GM10248 (cell line): Measurements from ENCODE around the gene ATP7A.

Experiments used
- CTCF ChIA-PET: fragments of 300-600 bp; sonication (Branson Sonifier 250); formaldehyde crosslinking; extraction: SDS; loops from one replicate; lab custom pipeline; 2021; ENCODE audit warnings: antibody characterized with exemption; lab: Yijun Ruan, JAX
- POLR2A ChIA-PET: fragments of 350-650 bp; sonication (Branson Sonifier 250); formaldehyde crosslinking; extraction: SDS; loops from one replicate; lab custom pipeline; 2020; ENCODE audit warnings: antibody characterized with exemption; lab: Yijun Ruan, JAX
- DNase-seq: peaks from one replicate; pipeline ENCODE4 v3.0.0; 2012; ENCODE audit errors: extremely low spot score
- CTCF ChIP-seq: IDR thresholded peaks from 2 replicates; pipeline ENCODE4 v1.5.1; 2012; ENCODE audit warnings: mild to moderate bottlenecking, low read depth; ENCODE audit errors: extremely low read depth, missing control alignments, control extremely low read depth

The ATP7A gene

GRCh38 chrX:77969538-77969937, 59.0 kb downstream of the ATP7A start, which contains the start of gene PGAM4:
Gene PGAM4, minus strand, starts transcription at chrX:77969638. Its CDS starts 0 bp downstream, at chrX:77969638.
- TF ChIP-seq CTCF: no peak
- ChIA-PET POLR2A (no interaction called here), CTCF (no interaction called here)
- no peak for DNase-seq

GRCh38 chrX:77975755-77976154, 65.3 kb downstream of the ATP7A start:
- no peak for TF ChIP-seq CTCF
- no peak for DNase-seq
- POLR2A ChIA-PET: no interaction called here
- CTCF ChIA-PET: no interaction called here

- ChIA-PET POLR2A (no interaction called here), CTCF (interaction anchor here (1.1 kb wide), 1 partner anchor 52 kb away, joined by 5 read pairs; no protein-coding TSS in a partner anchor)
- no peak for DNase-seq
- TF ChIP-seq CTCF: no peak
These were observed 66.6 kb downstream of the ATP7A start for GRCh38 chrX:77977095-77977494.

GRCh38 chrX:77977518-77977917, 67.0 kb downstream of the ATP7A start:
- ChIA-PET CTCF (interaction anchor here (1.1 kb wide), 1 partner anchor 52 kb away, joined by 5 read pairs; no protein-coding TSS in a partner anchor), POLR2A (no interaction called here)
- no peak for DNase-seq
- no peak for TF ChIP-seq CTCF

- no peak for TF ChIP-seq CTCF
- ChIA-PET POLR2A (no interaction called here), CTCF (no interaction called here)
- DNase-seq: no peak
These were observed 69.4 kb downstream of the ATP7A start for GRCh38 chrX:77979870-77980269.

- DNase-seq: no peak
- CTCF ChIA-PET: interaction anchor here (0.7 to 1.4 kb wide), 3 partner anchors 14 to 127 kb away, joined by 3 to 4 read pairs (median 4); no protein-coding TSS in a partner anchor
- POLR2A ChIA-PET: no interaction called here
- no peak for TF ChIP-seq CTCF
These were observed 101.4 kb downstream of the ATP7A start for GRCh38 chrX:78011846-78012245.
